ENCODE measurements around the gene SCN8A.

The SCN8A gene

DNA sequence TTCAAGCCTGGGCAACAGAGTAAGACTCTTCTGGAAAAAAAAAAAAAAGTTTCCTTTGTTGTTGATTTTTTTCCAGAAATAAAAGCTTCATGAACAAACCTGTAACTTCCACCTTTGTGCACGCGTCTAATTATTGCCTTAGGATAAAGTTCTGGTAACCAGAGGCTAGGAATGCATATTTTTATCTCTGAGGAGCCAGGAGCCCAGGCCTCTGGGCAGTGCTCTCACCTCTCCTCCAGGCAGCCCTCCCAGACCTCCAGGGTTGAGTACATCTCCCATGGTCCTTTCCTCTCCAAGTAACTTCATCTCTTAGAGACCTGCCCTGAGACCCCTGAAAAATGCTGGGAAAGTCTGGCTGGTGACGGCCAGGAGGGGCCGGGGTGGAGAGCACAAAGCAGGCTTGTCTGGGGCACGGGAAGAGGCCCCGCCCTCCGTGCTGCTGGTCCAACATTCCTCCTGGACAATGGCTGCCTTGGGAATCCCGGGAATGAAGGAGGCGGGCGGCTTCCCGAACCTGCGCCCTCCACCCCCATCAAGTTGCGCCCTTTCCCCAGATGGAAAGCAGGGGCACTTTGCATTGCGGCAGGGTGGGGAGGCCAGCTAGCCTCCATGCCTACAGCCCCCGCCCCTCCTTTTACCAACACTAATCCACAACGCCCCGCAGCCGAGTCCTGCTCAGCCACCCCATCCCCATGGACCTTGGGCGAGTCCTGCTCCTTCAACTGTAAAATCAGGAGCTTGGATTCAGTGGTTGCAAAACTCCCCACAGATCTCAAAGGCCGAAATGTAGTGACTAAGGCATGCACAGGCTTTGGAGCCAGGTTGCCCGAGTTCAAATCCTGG is 264.8 kb downstream of the SCN8A start:
- Mint-ChIP-seq H3K4me3 (peak overlapping the region; percentile 77 to 82 (median 80)), H3K4me1 (peaks cover 43% of the 10 kb centered on the region), H3K36me3 (ENCODE audit: low read depth) (no peaks in the 10 kb centered on the region), H3K27me3 (ENCODE audit: low read depth) (peaks cover 27% of the 10 kb centered on the region), H3K27ac (peak overlapping the region; percentile 78 to 90 (median 87)), H3K9me3 (no peaks in the 10 kb centered on the region)
- TF ChIP-seq, protein P1, sequence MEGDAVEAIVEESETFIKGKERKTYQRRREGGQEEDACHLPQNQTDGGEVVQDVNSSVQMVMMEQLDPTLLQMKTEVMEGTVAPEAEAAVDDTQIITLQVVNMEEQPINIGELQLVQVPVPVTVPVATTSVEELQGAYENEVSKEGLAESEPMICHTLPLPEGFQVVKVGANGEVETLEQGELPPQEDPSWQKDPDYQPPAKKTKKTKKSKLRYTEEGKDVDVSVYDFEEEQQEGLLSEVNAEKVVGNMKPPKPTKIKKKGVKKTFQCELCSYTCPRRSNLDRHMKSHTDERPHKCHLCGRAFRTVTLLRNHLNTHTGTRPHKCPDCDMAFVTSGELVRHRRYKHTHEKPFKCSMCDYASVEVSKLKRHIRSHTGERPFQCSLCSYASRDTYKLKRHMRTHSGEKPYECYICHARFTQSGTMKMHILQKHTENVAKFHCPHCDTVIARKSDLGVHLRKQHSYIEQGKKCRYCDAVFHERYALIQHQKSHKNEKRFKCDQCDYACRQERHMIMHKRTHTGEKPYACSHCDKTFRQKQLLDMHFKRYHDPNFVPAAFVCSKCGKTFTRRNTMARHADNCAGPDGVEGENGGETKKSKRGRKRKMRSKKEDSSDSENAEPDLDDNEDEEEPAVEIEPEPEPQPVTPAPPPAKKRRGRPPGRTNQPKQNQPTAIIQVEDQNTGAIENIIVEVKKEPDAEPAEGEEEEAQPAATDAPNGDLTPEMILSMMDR (IDR thresholded peaks at IDR 0.05; ENCODE audit: unreplicated experiment in 3 of 3) = no peak

DNA sequence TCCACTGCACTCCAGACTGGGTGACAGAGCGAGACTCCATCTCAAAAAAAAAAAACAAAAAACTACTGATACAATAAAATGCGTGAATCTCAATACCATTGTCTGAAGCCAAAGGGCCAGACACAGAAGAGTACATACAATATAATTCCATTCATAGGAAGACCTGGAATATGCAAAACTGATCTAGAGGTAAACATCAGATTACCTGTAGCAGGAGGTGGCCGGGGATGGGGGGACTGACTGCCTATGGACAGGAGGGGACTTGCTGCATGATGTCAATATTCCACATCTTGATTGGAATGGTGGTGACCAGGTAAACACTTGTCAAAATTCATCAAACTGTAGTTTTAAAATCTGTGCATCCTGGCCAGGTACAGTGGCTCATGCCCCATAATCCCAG is 270.0 kb downstream of the SCN8A start:
- Mint-ChIP-seq H3K4me3 (no peak overlapping the region), H3K27ac (peak overlapping the region in 2 of 3 experiments; percentile 35 to 45), H3K27me3 (ENCODE audit: low read depth) (peaks cover 29% of the 10 kb centered on the region), H3K36me3 (ENCODE audit: low read depth) (no peaks in the 10 kb centered on the region), H3K9me3 (no peaks in the 10 kb centered on the region), H3K4me1 (peaks cover 40% of the 10 kb centered on the region)
- TF ChIP-seq, protein P1 (IDR thresholded peaks at IDR 0.05; ENCODE audit: unreplicated experiment in 3 of 3) = no peak
